H1 (cell line): ENCODE data around the gene CCDC116. TPM values are rescaled to one million over a fixed set of nuclear protein-coding genes. Genes with fewer than 3 reads are reported as not detected.

Experiments used
- CTCF ChIA-PET: fragments of 300-600 bp; sonication (Branson Sonifier 250); formaldehyde crosslinking; loops from one replicate; lab custom pipeline; 2021; ENCODE audit not compliant: partially characterized antibody; lab: Charles Lee
- POLR2A ChIA-PET: fragments of 300-600 bp; sonication (Branson Sonifier 250); formaldehyde crosslinking; loops from one replicate; lab custom pipeline; 2021; ENCODE audit warnings: inconsistent platforms; ENCODE audit not compliant: partially characterized antibody; lab: Charles Lee
- DNase-seq, 2 experiments: peaks; one replicate each; pipeline versions ENCODE4 v3.0.0 to v3.0.0-alpha.2; 2010 to 2022; ENCODE audit warnings: low spot score in 2 of 2, low read depth in 1 of 2, mixed read lengths in 1 of 2
- FAIRE-seq: peaks from 2 replicates; lab custom pipeline; 2011; peaks lifted over from hg19 to GRCh38; lab: Jason Lieb, UNC
- H2AFZ ChIP-seq: 2 replicates; pipeline ENCODE4 v1.8.1; 2012; ENCODE audit warnings: low read length, inconsistent platforms
- H2AK5ac ChIP-seq: 2 replicates; pipeline ENCODE4 v1.6.1; 2013; ENCODE audit warnings: low read depth, low read length
- H2BK120ac ChIP-seq: replicated peaks from 2 replicates; pipeline ENCODE3; 2013; ENCODE audit warnings: low read depth, low read length, inconsistent platforms
- H2BK12ac ChIP-seq: 2 replicates; pipeline ENCODE4 v1.6.1; 2013; ENCODE audit warnings: low read depth, low read length
- H2BK15ac ChIP-seq: 2 replicates; pipeline ENCODE4 v1.6.1; 2013; ENCODE audit warnings: low read length
- H2BK20ac ChIP-seq: 2 replicates; pipeline ENCODE4 v1.6.1; 2013; ENCODE audit warnings: low read length
- H2BK5ac ChIP-seq: 2 replicates; pipeline ENCODE4 v1.6.1; 2013; ENCODE audit warnings: low read depth, low read length
- H3K14ac ChIP-seq: 2 replicates; pipeline ENCODE4 v1.6.1; 2013; ENCODE audit warnings: inconsistent platforms; ENCODE audit not compliant: insufficient read length
- H3K18ac ChIP-seq: 2 replicates; pipeline ENCODE4 v1.6.1; 2013; ENCODE audit warnings: low read length; ENCODE audit errors: extremely low read depth
- H3K23ac ChIP-seq: 2 replicates; pipeline ENCODE4 v1.6.1; 2013; ENCODE audit warnings: inconsistent platforms; ENCODE audit not compliant: insufficient read length
- H3K23me2 ChIP-seq: 2 replicates; pipeline ENCODE4 v1.6.1; 2013; ENCODE audit warnings: low read depth, low read length
- H3K27ac ChIP-seq: 2 replicates; pipeline ENCODE4 v1.6.1; 2011; ENCODE audit warnings: low read depth, low read length, inconsistent platforms
- H3K27me3 ChIP-seq, 4 experiments: replicated peaks in 1 of 4; 1 replicate in 1 of 4; 2 replicates in 3 of 4; pipeline versions ENCODE4 v1.6.1 to v1.8.1; 2011 to 2013; ENCODE audit warnings: low read length in 3 of 4, mild to moderate bottlenecking in 3 of 4, inconsistent platforms in 2 of 4, mixed read lengths in 2 of 4, moderate library complexity in 1 of 4; ENCODE audit not compliant: control insufficient read depth in 3 of 4, insufficient read depth in 3 of 4; ENCODE audit errors: extremely low read depth in 1 of 4
- H3K36me3 ChIP-seq, 4 experiments: 2 replicates each; pipeline versions ENCODE4 v1.6.1 to v1.8.1; 2011 to 2013; ENCODE audit warnings: mild to moderate bottlenecking in 4 of 4, low read length in 3 of 4, moderate library complexity in 2 of 4, control low read depth in 1 of 4, inconsistent platforms in 1 of 4; ENCODE audit not compliant: insufficient read depth in 4 of 4, control insufficient read depth in 2 of 4
- H3K4ac ChIP-seq: replicated peaks from 2 replicates; pipeline ENCODE3; 2013; ENCODE audit warnings: low read length, low read depth, mixed read lengths, inconsistent platforms; ENCODE audit not compliant: insufficient read length
- H3K4me1 ChIP-seq, 4 experiments: replicated peaks in 1 of 4; 1 replicate in 1 of 4; 2 replicates in 3 of 4; pipeline versions ENCODE4 v1.6.1 to v1.8.1; 2011 to 2013; ENCODE audit warnings: low read length in 3 of 4, inconsistent platforms in 2 of 4, mixed read lengths in 1 of 4; ENCODE audit not compliant: insufficient read depth in 4 of 4, control insufficient read depth in 3 of 4
- H3K4me2 ChIP-seq, 2 experiments: 2 replicates each; pipeline versions ENCODE4 v1.6.1 to v1.8.1; 2011 to 2013; ENCODE audit warnings: low read depth in 2 of 2, low read length in 2 of 2, control low read depth in 1 of 2, inconsistent platforms in 1 of 2, mild to moderate bottlenecking in 1 of 2; ENCODE audit not compliant: insufficient read depth in 1 of 2
- H3K4me3 ChIP-seq, 4 experiments: fragments of 200-600, 300-600 bp in 1 of 4; sonication (generic), shearing (Covaris generic), sonication (Bioruptor Twin) in 1 of 4; 2 replicates each; pipeline versions ENCODE4 v1.5.1 to v1.8.1; 2011 to 2016; ENCODE audit warnings: low read length in 4 of 4, low read depth in 3 of 4, control low read depth in 2 of 4, inconsistent platforms in 2 of 4, mild to moderate bottlenecking in 2 of 4, mixed read lengths in 1 of 4, moderate library complexity in 1 of 4; ENCODE audit not compliant: insufficient read depth in 2 of 4; ENCODE audit errors: extremely low read depth in 1 of 4
- H3K56ac ChIP-seq: replicated peaks from 2 replicates; pipeline ENCODE3; 2013; ENCODE audit warnings: low read depth, mild to moderate bottlenecking, mixed read lengths, low read length, inconsistent platforms; ENCODE audit not compliant: insufficient read length
- H3K79me1 ChIP-seq: 2 replicates; pipeline ENCODE4 v1.6.1; 2013; ENCODE audit warnings: low read depth, low read length, control low read depth
- H3K79me2 ChIP-seq, 2 experiments: 2 replicates each; pipeline versions ENCODE4 v1.6.1 to v1.8.1; 2012 to 2013; ENCODE audit warnings: low read length in 2 of 2, mild to moderate bottlenecking in 2 of 2, inconsistent platforms in 1 of 2; ENCODE audit not compliant: insufficient read depth in 2 of 2, control insufficient read depth in 1 of 2
- H3K9ac ChIP-seq, 4 experiments: replicated peaks in 1 of 4; 1 replicate in 1 of 4; 2 replicates in 3 of 4; pipeline versions ENCODE4 v1.6.1 to v1.8.1; 2011 to 2013; ENCODE audit warnings: low read depth in 3 of 4, low read length in 3 of 4, control low read depth in 2 of 4, mild to moderate bottlenecking in 2 of 4, moderate library complexity in 2 of 4, inconsistent platforms in 1 of 4; ENCODE audit errors: extremely low read depth in 1 of 4
- H3K9me3 ChIP-seq, 2 experiments: 2 replicates each; pipeline versions ENCODE4 v1.6.1 to v1.8.1; 2012 to 2013; ENCODE audit warnings: mild to moderate bottlenecking in 2 of 2, moderate library complexity in 2 of 2, control low read depth in 1 of 2, inconsistent platforms in 1 of 2, low read depth in 1 of 2, low read length in 1 of 2, mixed read lengths in 1 of 2; ENCODE audit not compliant: insufficient read depth in 2 of 2
- H4K20me1 ChIP-seq, 2 experiments: replicated peaks in 1 of 2; 2 replicates each; pipeline versions ENCODE3 to v1.8.1; 2011 to 2013; ENCODE audit warnings: inconsistent platforms in 2 of 2, low read length in 2 of 2, mild to moderate bottlenecking in 1 of 2; ENCODE audit not compliant: insufficient read depth in 2 of 2, control insufficient read depth in 1 of 2
- H4K5ac ChIP-seq: 2 replicates; pipeline ENCODE4 v1.6.1; 2013; ENCODE audit warnings: low read length, low read depth, mixed read lengths, inconsistent platforms; ENCODE audit not compliant: insufficient read length
- H4K8ac ChIP-seq: 2 replicates; pipeline ENCODE4 v1.8.0; 2013; ENCODE audit warnings: mild to moderate bottlenecking, moderate library complexity, low read length, inconsistent platforms; ENCODE audit not compliant: insufficient read depth; ENCODE audit errors: extremely low read depth
- H4K91ac ChIP-seq: replicated peaks from 2 replicates; pipeline ENCODE3; 2013; ENCODE audit warnings: low read length, mixed read lengths, inconsistent platforms; ENCODE audit not compliant: insufficient read length
- KDM1A ChIP-seq: fragments of 200-600, 300-600 bp; sonication (generic); IDR thresholded peaks from 2 replicates; pipeline ENCODE4 v1.7.1; 2016; ENCODE audit warnings: mild to moderate bottlenecking, low read length, borderline replicate concordance
- POU5F1 ChIP-seq: IDR thresholded peaks from 2 replicates; pipeline ENCODE4 v1.6.1; 2011; ENCODE audit warnings: low read depth, mild to moderate bottlenecking, low read length, moderate library complexity
- SIX5 ChIP-seq: IDR thresholded peaks from 2 replicates; pipeline ENCODE4 v1.6.1; 2011; ENCODE audit warnings: mild to moderate bottlenecking, low read depth, low read length
- ZNF274 ChIP-seq: IDR thresholded peaks from 2 replicates; pipeline ENCODE4 v1.7.0; 2012; ENCODE audit warnings: low read length, borderline replicate concordance; ENCODE audit errors: extremely low read depth
- WGBS, 2 experiments: shearing (Covaris generic) in 1 of 2; methylation state at CpG; one replicate each; pipeline versions ENCODE4 v1.1.6 to v1.1.7; 2013 to 2015; ENCODE audit warnings: low lambda C conversion rate in 2 of 2, mixed read lengths in 2 of 2, inconsistent platforms in 1 of 2, low coverage in 1 of 2, missing lambda C conversion rate in 1 of 2; ENCODE audit not compliant: insufficient replicate concordance in 2 of 2, insufficient coverage in 1 of 2, insufficient read length in 1 of 2; ENCODE audit errors: extremely low coverage in 1 of 2, missing lambda C conversion rate in 1 of 2; 5-methylcytosine and 5-hydroxymethylcytosine counted together
- polyA plus RNA-seq, 7 experiments: library from polyadenylated mRNA; depleted of rRNA in 3 of 7; stranded (reverse) in 5 of 7; unstranded in 2 of 7; fragments of >200 nt in 5 of 7; fragments of 200-250 nt in 2 of 7; gene quantifications; 1 replicate in 5 of 7; 2 replicates in 1 of 7; 4 replicates in 1 of 7; pipeline versions ENCODE4 v1.2.1 to v1.2.3, GENCODE V29; 2011 to 2013; ENCODE audit warnings: missing spikeins in 2 of 7, mixed read lengths in 2 of 7
- total RNA-seq: library from RNA; stranded (reverse); fragmentation: NEBNext Ultra II Directional; extraction: Animal tissue kit (Norgen Biotek cat#: 25700); gene quantifications from 2 replicates; pipeline ENCODE4 v1.2.1, GENCODE V29; 2021
- TF ChIP-seq, protein P1 (sequence below): IDR thresholded peaks from 2 replicates; pipeline ENCODE4 v1.6.1; 2012; ENCODE audit warnings: inconsistent platforms

CCDC116 gene
- total and polyA plus RNA-seq, 2 of the 8 experiments (the other 6 are each of a cell fraction or from before 2014, with no cell fraction given) = 0.08 TPM; not detected in 1

DNA sequence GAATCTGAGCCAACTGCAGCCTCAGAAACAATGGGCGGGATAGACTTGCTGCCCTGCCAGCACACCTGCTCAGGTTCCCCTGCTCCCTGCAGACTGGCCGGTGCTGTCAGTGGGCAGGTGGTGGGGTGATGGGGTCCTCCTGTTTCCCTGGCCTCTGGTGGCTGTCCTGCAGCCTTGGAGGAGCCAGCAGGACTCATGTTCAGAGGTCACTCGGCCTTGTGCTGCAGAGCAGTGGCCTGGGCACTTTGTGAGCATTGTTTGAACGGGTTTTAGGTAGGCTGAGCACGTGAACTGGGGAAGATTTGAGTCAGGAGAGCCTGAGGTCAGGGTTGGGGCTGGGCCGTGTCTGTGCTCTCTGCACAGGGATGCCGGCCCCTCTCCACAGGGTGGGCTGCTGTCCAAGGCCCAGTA lies 50.8 kb downstream of the CCDC116 start:
- H3K79me2 ChIP-seq = no peaks in the 10 kb centered on the region
- no peaks in the 10 kb centered on the region for H3K23me2 ChIP-seq
- no peak overlapping the region for H2BK120ac ChIP-seq
- TF ChIP-seq SIX5 (no peak), POU5F1 (no peak), ZNF274 (no peak), KDM1A (no peak)
- TF ChIP-seq, protein P1, sequence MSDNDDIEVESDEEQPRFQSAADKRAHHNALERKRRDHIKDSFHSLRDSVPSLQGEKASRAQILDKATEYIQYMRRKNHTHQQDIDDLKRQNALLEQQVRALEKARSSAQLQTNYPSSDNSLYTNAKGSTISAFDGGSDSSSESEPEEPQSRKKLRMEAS = no peak
- TF ChIP-seq, all 59 proteins: peak for 0
- H3K9me3 ChIP-seq = no peaks in the 10 kb centered on the region
- no peak overlapping the region for H4K8ac ChIP-seq
- H3K4me1 ChIP-seq = no peaks in the 10 kb centered on the region
- no peak overlapping the region for H3K18ac ChIP-seq
- ChIA-PET POLR2A (no interaction called here), CTCF (interaction anchor here (1.5 to 1.9 kb wide), 2 partner anchors 17 to 264 kb away, joined by 4 read pairs; no protein-coding TSS in a partner anchor)
- no peak overlapping the region for H2BK5ac ChIP-seq
- peaks cover 0 to 2% (median 0%) of the 10 kb centered on the region in 4 experiments; a peak in 4 of 8 replicates for H3K36me3 ChIP-seq
- H4K91ac ChIP-seq = no peak overlapping the region
- H3K9ac ChIP-seq = no peak overlapping the region
- no peak overlapping the region for H3K4me3 ChIP-seq
- no peak for DNase-seq
- no peak overlapping the region for H3K14ac ChIP-seq
- no peak overlapping the region for H3K4ac ChIP-seq
- no peak overlapping the region for H2AFZ ChIP-seq
- no peak overlapping the region for H3K56ac ChIP-seq
- H2AK5ac ChIP-seq = no peak overlapping the region
- H3K4me2 ChIP-seq = no peak overlapping the region
- no peak overlapping the region for H2BK12ac ChIP-seq
- WGBS, 2 experiments = 93% methylated on average over 7 of the region's 7 CpGs; no CpG with 5 or more reads in 1 of the 2 experiments
- H2BK15ac ChIP-seq = no peak overlapping the region
- FAIRE-seq = no peak
- no peak overlapping the region for H2BK20ac ChIP-seq
- no peak overlapping the region for H3K27ac ChIP-seq
- no peaks in the 10 kb centered on the region for H3K27me3 ChIP-seq
- no peak overlapping the region for H4K5ac ChIP-seq
- no peaks in the 10 kb centered on the region for H3K79me1 ChIP-seq
- peaks cover 2 to 9% of the 10 kb centered on the region in 2 experiments for H4K20me1 ChIP-seq
- H3K23ac ChIP-seq = no peak overlapping the region
